Thyroid gland (tissue), 4 donors: Measurements from ENCODE around the gene ADCY3.

Experiments used
- POLR2A ChIP-seq, 2 donors: fragments of 450-650 bp; IDR thresholded peaks; one replicate each; pipeline ENCODE4 v1.6.1; 2017; ENCODE audit warnings: antibody characterized with exemption in 2 of 2, mild to moderate bottlenecking in 2 of 2, moderate library complexity in 1 of 2
- TF ChIP-seq, protein P1 (sequence below), 6 experiments: fragments of 200-600 bp in 3 of 6; fragments of 450-650 bp in 3 of 6; sonication (generic) in 3 of 6; IDR thresholded peaks; one replicate each; pipeline ENCODE4 v1.5.1; 2016 to 2019; ENCODE audit warnings: antibody characterized with exemption in 6 of 6, mild to moderate bottlenecking in 2 of 6, inconsistent platforms in 1 of 6, moderate library complexity in 1 of 6

- TF ChIP-seq POLR2A (IDR thresholded peaks at IDR 0.05): no peak
- TF ChIP-seq, protein P1, sequence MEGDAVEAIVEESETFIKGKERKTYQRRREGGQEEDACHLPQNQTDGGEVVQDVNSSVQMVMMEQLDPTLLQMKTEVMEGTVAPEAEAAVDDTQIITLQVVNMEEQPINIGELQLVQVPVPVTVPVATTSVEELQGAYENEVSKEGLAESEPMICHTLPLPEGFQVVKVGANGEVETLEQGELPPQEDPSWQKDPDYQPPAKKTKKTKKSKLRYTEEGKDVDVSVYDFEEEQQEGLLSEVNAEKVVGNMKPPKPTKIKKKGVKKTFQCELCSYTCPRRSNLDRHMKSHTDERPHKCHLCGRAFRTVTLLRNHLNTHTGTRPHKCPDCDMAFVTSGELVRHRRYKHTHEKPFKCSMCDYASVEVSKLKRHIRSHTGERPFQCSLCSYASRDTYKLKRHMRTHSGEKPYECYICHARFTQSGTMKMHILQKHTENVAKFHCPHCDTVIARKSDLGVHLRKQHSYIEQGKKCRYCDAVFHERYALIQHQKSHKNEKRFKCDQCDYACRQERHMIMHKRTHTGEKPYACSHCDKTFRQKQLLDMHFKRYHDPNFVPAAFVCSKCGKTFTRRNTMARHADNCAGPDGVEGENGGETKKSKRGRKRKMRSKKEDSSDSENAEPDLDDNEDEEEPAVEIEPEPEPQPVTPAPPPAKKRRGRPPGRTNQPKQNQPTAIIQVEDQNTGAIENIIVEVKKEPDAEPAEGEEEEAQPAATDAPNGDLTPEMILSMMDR (IDR thresholded peaks at IDR 0.05): no peak
Observed at GRCh38 chr2:24886126-24886501, 33.9 kb downstream of the ADCY3 start.
